Adipose tissue (tissue), 3 donors: ENCODE results near the gene IZUMO3. TPM values are rescaled to one million over a fixed set of nuclear protein-coding genes. Genes with fewer than 3 reads are reported as not detected.

ENCODE experiments used
- H3K27ac ChIP-seq: one replicate; pipeline ENCODE4 v1.5.1; 2013; ENCODE audit warnings: low read depth, low read length
- WGBS, 3 donors: extraction: QIAGEN DNeasy Blood & Tissue Kit; methylation state at CpG; one replicate each; pipeline ENCODE4 v1.1.7; 2013; 5-methylcytosine and 5-hydroxymethylcytosine counted together
- polyA plus RNA-seq, 3 donors: library from polyadenylated mRNA; stranded (reverse); fragments of 200-250 nt; gene quantifications; one replicate each; pipeline ENCODE4 v1.2.3, GENCODE V29; 2013
- donor health status: healthy with polysubstance abuse.
- donor health status: Bipolar disorder and iron deficiency.
- donor health status: healthy.

The IZUMO3 gene
- polyA plus RNA-seq, 3 donors = not detected

DNA sequence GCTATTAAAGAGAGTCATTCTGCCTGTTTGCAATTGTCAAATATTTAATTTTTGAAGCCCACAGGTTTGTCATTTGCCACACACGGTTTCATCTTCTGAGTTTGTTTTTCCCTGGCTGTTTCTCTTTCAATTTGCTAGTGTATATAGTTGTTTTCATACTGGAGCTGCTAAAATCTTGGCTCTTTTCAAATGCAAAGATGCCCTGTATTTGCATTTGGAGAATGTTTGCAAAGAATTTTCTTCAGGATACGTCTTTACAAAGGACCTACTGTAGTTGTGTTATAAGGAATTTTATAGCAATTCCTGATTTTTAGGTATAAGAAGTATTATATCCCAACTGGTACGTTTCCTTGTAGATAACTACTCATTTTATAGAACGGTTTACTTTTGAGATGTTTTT lies 48.0 kb downstream of the IZUMO3 start:
- no peak overlapping the region for H3K27ac ChIP-seq
- WGBS, 3 donors = 45 to 73% (median 72%) methylated on average over 4 of the region's 4 CpGs
